HCT116 (cell line): ENCODE measurements around the gene FAM219A.

Experiments
- CTCF ChIP-seq, 3 experiments: fragments of 200-600 bp in 1 of 3; sonication (generic) in 1 of 3; IDR thresholded peaks in 2 of 3; conservative IDR thresholded peaks in 1 of 3; 2 replicates each; pipeline ENCODE4 v1.5.1; 2012 to 2017; ENCODE audit warnings: low read depth in 2 of 3, low read length in 2 of 3, antibody characterized with exemption in 1 of 3, borderline replicate concordance in 1 of 3, control low read depth in 1 of 3, mild to moderate bottlenecking in 1 of 3, mixed read lengths in 1 of 3, mixed run types in 1 of 3, moderate library complexity in 1 of 3; ENCODE audit not compliant: insufficient read depth in 1 of 3
- YY1 ChIP-seq: IDR thresholded peaks from 2 replicates; pipeline ENCODE4 v1.6.1; 2011; ENCODE audit warnings: low read length, low read depth, moderate library complexity, mild to moderate bottlenecking; ENCODE audit not compliant: insufficient replicate concordance; ENCODE audit errors: extremely low read depth
- ZBTB33 ChIP-seq: IDR thresholded peaks from 2 replicates; pipeline ENCODE4 v1.6.1; 2011; ENCODE audit warnings: mild to moderate bottlenecking, low read length, moderate library complexity; ENCODE audit not compliant: insufficient replicate concordance; ENCODE audit errors: extremely low read depth

- no peak for TF ChIP-seq CTCF (IDR thresholded peaks at IDR 0.05 in 2 of 3, conservative IDR thresholded peaks at IDR 0.05 in 1 of 3; ENCODE audit: borderline replicate concordance in 1 of 3, insufficient read depth in 1 of 3, low read depth in 2 of 3, low read length in 2 of 3)
- TF ChIP-seq ZBTB33: no peak
- TF ChIP-seq YY1: no peak
Observed at GRCh38 chr9:34452568-34452967, 5.8 kb downstream of the FAM219A start.
